Osteocyte (in vitro differentiated cells): ENCODE data around the gene CRYGS. TPM values are rescaled to one million over a fixed set of nuclear protein-coding genes. Genes with fewer than 3 reads are reported as not detected.

ENCODE experiments used
- DNase-seq: peaks from one replicate; pipeline ENCODE4 v3.0.0; 2021; ENCODE audit warnings: mixed read lengths; ENCODE audit not compliant: unreplicated experiment; ENCODE audit errors: extremely low spot score
- H3K27ac Mint-ChIP-seq: one replicate; pipeline ENCODE4 v1.8.0; 2021; ENCODE audit warnings: mild to moderate bottlenecking, mixed read lengths; ENCODE audit not compliant: unreplicated experiment
- H3K27me3 Mint-ChIP-seq: one replicate; pipeline ENCODE4 v1.8.0; 2021; ENCODE audit warnings: mixed read lengths; ENCODE audit not compliant: unreplicated experiment
- H3K36me3 Mint-ChIP-seq: one replicate; pipeline ENCODE4 v1.8.0; 2021; ENCODE audit warnings: mixed read lengths; ENCODE audit not compliant: unreplicated experiment
- H3K4me1 Mint-ChIP-seq: one replicate; pipeline ENCODE4 v1.8.0; 2021; ENCODE audit warnings: mixed read lengths; ENCODE audit not compliant: unreplicated experiment
- H3K4me3 Mint-ChIP-seq: one replicate; pipeline ENCODE4 v1.8.0; 2021; ENCODE audit warnings: mild to moderate bottlenecking, moderate library complexity, mixed read lengths; ENCODE audit not compliant: unreplicated experiment
- H3K9me3 Mint-ChIP-seq: one replicate; pipeline ENCODE4 v1.8.0; 2021; ENCODE audit warnings: mixed read lengths; ENCODE audit not compliant: unreplicated experiment
- total RNA-seq: library from RNA; stranded (reverse); gene quantifications from 2 replicates; pipeline ENCODE4 v1.2.1, GENCODE V29; 2021
- TF ChIP-seq, protein P1 (sequence below): fragments of 200-600 bp; sonication (generic); IDR thresholded peaks from 2 replicates; pipeline ENCODE4 v1.5.0; 2021; ENCODE audit warnings: antibody characterized with exemption, mild to moderate bottlenecking, moderate library complexity

CRYGS gene
- total RNA-seq, 1 donor from 2014 or later = 3.9 TPM

- no peaks in the 10 kb centered on the region for H3K36me3 Mint-ChIP-seq
- no peak overlapping the region for H3K27ac Mint-ChIP-seq
- no peak overlapping the region for H3K4me3 Mint-ChIP-seq
- no peaks in the 10 kb centered on the region for H3K9me3 Mint-ChIP-seq
- no peaks in the 10 kb centered on the region for H3K4me1 Mint-ChIP-seq
- peaks cover 57% of the 10 kb centered on the region for H3K27me3 Mint-ChIP-seq
- no peak for DNase-seq
- TF ChIP-seq, protein P1, sequence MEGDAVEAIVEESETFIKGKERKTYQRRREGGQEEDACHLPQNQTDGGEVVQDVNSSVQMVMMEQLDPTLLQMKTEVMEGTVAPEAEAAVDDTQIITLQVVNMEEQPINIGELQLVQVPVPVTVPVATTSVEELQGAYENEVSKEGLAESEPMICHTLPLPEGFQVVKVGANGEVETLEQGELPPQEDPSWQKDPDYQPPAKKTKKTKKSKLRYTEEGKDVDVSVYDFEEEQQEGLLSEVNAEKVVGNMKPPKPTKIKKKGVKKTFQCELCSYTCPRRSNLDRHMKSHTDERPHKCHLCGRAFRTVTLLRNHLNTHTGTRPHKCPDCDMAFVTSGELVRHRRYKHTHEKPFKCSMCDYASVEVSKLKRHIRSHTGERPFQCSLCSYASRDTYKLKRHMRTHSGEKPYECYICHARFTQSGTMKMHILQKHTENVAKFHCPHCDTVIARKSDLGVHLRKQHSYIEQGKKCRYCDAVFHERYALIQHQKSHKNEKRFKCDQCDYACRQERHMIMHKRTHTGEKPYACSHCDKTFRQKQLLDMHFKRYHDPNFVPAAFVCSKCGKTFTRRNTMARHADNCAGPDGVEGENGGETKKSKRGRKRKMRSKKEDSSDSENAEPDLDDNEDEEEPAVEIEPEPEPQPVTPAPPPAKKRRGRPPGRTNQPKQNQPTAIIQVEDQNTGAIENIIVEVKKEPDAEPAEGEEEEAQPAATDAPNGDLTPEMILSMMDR = no peak
These were observed 31.4 kb downstream of the CRYGS start for GRCh38 chr3:186512570-186513302.

GRCh38 chr3:186511702-186512101 lies 32.5 kb downstream of the CRYGS start:
- no peak overlapping the region for H3K4me3 Mint-ChIP-seq
- TF ChIP-seq, protein P1 = no peak
- DNase-seq = no peak
- H3K27ac Mint-ChIP-seq = no peak overlapping the region
- peaks cover 56% of the 10 kb centered on the region for H3K27me3 Mint-ChIP-seq
- no peaks in the 10 kb centered on the region for H3K36me3 Mint-ChIP-seq
- no peaks in the 10 kb centered on the region for H3K4me1 Mint-ChIP-seq
- peaks cover 4% of the 10 kb centered on the region for H3K9me3 Mint-ChIP-seq

DNA sequence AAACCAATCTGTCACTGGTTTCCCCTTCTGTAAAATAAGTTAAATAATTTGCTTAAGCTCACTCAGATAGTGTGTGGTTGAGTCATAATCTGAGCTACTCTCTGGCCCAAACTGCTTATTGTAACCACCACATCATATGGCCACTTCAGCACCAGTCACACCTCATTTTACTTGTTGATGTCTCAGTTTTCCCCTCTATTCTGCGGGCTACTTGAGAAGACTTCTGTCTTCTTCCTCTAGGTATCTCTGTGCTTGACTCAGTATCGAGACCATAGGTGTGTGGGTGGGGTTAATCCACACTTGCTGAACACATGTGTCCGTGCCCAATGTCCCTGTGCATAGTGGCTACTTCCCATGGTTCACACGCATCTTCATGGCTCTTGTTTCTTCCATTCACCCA lies 32.9 kb downstream of the CRYGS start:
- DNase-seq = no peak
- TF ChIP-seq, protein P1 = no peak
- H3K4me1 Mint-ChIP-seq = no peaks in the 10 kb centered on the region
- H3K27ac Mint-ChIP-seq = no peak overlapping the region
- H3K36me3 Mint-ChIP-seq = no peaks in the 10 kb centered on the region
- H3K9me3 Mint-ChIP-seq = peaks cover 4% of the 10 kb centered on the region
- H3K27me3 Mint-ChIP-seq = peaks cover 54% of the 10 kb centered on the region
- H3K4me3 Mint-ChIP-seq = no peak overlapping the region

DNA sequence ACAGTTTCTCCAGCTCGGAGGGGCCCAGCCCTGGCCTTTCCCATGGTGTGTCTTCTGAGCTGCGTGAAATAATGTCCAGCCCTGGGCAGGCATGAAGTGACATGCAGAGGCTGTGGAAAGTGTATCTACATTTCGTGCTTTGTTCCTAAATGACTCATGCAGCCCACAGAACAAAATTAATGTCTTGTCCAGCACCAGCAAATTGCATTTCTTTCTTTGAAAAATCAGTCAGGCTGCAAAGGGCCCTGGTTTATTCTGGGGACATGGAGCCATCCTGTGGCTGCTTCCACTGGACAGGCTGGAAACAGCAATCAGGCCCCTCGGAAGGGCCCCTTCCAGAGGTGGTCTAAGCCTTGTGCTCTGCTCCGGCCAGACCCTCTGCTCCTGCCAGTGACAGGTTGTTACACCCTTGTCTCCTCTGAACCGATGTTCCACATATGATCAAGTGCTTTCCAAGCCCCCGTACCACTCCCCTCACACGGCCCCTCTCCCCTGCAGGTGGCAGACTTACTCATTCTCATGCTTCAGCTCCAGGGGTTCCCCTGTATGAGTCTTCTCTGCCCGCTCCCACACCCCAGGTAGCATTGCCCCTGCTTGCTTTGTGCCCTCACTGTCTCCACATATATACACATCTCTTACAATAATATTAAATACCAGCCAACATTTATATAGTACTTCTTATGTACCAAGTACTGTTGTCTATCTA lies 33.7 kb downstream of the CRYGS start:
- Mint-ChIP-seq H3K4me1 (no peaks in the 10 kb centered on the region), H3K4me3 (no peak overlapping the region), H3K27me3 (peaks cover 51% of the 10 kb centered on the region), H3K9me3 (peaks cover 4% of the 10 kb centered on the region), H3K36me3 (no peaks in the 10 kb centered on the region), H3K27ac (no peak overlapping the region)
- TF ChIP-seq, protein P1 = no peak
- DNase-seq = no peak

DNA sequence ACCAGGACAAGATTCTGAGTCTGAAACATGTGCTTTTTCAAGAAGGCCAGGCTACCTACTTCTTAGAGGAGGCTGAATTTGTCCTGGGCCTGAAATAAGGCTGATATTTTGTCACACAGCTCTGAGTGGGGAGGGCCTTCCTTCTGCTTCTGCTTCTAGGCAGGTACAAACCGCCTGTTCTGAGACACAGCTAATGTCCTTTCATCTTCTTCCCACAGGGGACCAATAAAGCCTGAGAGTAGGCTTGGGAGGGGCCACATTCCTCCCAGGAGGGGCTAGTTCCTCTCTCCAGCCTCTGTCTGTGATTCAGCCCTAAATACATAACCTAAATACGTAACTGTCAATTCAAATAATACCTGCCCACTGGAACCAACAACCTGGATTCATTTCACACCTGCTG lies 34.8 kb downstream of the CRYGS start:
- Mint-ChIP-seq H3K4me3 (no peak overlapping the region), H3K4me1 (no peaks in the 10 kb centered on the region)

More for the DNA sequence above, 34.8 kb downstream of the CRYGS start:
- DNase-seq = no peak
- Mint-ChIP-seq H3K9me3 (peaks cover 4% of the 10 kb centered on the region), H3K27ac (no peak overlapping the region), H3K36me3 (no peaks in the 10 kb centered on the region), H3K27me3 (peaks cover 50% of the 10 kb centered on the region)
- TF ChIP-seq, protein P1 = no peak
